HS-5 (cell line): ENCODE measurements around the gene CPA5.
A peak's percentile ranks its signal among the peaks of the same experiment; 100 is the strongest.
"Not testable (repeated sequence)": the region's sequence is repeated elsewhere in the genome, so short reads cannot be mapped to it uniquely, and the experiment has no call there.

Experiments used
- DNase-seq: peaks from one replicate; pipeline ENCODE4 v3.0.0-alpha.2; 2012; ENCODE audit warnings: low read depth

Gene CPA5

DNA sequence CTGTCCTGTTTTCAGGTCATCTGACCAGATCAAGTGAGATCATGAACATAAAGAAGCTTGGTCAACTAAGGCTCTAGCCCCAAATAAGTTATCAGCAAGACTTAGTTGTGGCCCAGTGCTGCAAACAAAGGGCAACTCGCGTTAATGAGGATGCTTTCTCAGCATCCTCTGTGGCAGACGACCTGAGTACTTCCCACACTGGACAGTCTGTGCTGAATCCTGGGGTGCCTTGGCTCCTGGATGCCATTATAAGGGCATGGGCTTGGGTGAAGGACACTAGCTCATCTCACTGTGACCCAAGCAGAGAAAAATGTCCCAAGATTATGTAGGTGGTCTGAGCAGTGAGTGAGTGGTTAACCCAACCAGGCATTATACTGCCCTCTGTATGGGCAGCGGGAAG is 13.9 kb downstream of the CPA5 start:
- DNase-seq: no peak

DNA sequence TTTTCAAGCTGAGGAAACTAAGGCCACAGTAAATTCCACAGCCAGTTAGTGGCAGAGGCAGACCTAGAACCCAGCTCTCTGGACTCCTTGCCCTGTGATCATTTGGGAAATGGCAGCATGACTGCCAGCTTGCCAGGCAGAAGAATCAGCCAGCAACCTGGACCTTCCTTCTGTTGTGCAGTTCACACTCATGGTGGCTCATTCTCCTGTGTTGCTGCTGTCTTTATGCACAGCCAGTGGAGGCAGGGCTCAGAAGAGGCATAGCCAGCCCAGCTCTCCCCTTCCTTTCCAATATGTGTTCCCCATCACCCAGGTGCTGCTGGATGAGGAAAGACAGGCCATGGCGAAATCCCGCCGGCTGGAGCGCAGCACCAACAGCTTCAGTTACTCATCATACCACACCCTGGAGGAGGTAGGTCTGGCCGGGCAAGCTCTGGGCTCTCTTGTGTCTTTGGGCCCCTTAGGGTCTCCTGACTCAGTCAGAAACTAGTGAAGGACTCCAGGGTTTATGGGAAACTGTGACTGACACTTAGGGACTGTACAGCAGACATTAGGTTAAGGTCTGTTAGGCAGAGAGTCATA is 14.8 kb downstream of the CPA5 start:
- no peak for DNase-seq

- DNase-seq: no peak
Measured at GRCh38 chr7:130360518-130360917, 15.9 kb downstream of the CPA5 start.

GRCh38 chr7:130361681-130362080 is 17.1 kb downstream of the CPA5 start:
- no peak for DNase-seq

DNA sequence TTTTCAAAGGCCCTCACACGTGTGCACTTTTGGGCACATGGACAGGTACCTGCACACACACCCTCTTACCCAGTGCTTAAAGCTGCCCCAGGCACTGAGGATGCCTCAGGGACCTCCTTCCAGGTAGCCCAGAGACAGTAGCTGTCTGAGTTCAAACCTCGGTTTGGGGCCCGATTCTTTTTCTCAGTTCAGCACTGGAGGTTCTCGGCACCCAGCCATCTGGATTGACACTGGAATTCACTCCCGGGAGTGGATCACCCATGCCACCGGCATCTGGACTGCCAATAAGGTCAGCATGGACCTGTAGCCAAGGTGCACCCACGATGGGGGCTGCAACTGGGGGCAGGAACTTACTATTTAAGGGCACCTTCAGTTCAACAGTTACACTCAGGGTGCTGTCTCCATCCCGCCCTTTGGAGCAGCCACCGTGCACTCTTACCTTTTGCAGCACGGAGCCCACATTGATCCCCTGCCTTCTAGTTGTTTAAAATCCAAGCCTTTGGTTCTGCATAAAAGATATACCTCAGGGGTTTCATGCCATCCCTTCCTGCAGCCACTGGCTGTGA is 17.7 kb downstream of the CPA5 start:
- DNase-seq: no peak

DNA sequence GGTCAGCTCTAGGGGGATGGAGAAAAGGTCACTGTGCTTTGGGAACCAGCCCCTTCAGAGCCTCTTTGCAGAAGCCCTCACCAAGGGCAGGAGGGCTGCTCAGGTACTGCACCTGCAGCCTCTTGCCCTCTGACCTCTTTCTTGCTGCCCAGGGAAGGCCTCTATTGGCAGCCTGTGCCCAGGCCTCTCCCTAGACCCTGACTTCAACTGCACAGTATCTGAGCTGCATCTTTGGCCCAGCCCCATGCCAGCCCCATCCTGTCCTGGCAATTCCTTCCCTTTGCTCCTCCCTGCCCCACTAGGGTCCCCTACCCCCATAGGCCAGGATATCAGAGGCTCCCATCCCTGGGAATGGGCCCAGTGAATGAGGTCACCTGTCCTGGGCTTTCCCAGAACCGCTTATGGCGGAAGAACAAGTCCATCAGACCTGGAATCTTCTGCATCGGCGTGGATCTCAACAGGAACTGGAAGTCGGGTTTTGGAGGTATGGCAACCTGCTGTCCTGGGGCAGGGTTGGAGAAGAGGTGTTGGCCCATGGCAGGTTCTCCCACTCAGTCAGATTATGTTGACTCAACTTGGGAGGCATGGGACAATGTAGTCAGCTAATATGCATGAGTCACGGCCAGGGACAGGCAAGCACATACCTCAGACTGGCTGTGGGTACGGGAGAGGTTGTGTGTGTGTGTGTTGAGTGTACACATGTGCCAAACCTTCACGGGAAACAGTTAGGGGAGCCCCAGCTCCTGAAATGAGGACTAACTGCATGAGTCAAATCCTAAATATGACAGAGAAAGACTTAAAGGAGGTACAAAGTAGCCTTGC is 18.6 kb downstream of the CPA5 start:
- peak; percentile 83 for DNase-seq

DNA sequence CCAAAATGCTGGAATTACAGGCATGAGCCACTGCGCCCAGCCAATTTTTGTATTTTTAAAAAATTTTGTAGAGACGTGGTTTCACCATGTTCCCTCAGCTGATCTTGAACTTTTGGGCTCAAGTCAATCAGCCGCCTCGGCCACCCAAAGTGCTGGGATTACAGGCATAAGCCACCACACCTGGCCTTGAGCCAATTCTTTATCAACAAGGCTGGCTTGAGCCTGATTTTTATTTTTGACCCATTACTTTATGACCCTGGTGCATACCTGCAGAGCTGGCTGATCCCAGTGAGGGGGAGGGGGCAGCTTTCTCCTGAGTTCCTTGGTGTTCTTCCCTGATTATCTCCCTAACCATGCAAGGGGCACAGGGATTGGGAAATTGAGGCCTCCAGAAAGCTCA is 19.8 kb downstream of the CPA5 start:
- DNase-seq: no peak

DNA sequence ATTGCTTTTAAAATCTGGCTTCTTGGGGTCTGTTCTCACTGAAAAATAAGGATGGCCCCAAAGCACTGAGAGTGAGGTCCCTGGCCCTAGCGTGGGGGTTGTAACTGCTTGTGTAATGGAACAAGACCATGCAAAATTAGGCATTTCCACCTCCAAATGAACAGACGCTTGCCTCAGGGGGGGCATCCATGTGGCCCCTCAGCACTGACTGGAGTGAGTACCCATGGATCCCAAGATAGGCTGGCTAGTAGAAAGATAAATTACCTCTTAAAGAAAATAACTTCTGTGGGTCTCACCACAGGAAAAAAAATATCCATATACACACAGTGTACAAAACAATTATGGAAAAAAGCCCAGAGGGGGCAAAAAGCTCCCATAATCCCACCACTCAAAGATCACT is 20.5 kb downstream of the CPA5 start:
- no peak for DNase-seq

DNA sequence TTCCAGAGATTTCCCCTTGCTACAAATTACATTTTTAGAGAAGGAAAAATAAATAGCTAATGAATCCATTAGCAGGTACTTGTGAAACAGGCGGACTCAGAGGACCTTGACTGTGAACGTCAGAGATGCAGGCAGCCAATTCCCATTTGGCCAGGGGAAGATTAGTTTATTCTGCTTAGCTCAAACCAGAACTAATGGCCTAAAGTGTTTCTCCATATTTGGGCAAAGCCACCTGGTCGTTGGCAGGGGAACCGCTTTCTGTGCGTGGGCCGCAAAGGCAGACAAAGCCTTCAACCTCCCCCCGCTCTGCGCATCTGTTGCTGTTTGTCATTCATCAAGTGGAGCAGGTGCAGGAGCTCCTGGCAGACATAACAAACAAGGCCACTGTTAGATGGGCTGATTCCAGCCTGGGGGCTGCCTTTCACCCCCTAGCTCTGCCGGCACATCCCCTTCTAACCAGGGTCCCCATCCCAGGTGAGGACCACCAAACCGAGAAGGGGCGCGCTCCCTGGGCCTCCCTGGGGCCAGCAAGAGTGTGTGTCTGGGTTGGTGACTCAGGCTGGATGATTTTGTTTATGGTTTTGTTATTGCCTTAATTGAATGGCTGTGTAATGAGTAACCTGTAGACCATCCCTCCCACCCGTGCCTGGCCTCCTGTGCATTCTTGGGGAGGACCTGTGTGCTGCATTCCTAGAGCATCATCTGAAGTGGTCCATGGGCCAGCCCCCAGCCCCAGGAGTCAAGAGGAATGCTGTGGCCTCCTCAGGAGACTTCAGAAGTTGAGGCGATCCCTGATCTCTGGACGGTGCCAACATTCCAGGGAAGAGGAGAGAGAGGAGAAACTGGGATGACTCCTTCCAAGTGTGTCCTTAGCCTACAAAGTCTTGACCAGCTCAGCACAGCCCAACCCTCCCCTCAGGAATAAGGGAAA is 21.2 kb downstream of the CPA5 start:
- DNase-seq: peak; percentile 68

GRCh38 chr7:130366564-130366963 is 21.9 kb downstream of the CPA5 start:
- DNase-seq: no peak

GRCh38 chr7:130367088-130367755 is 22.6 kb downstream of the CPA5 start:
- no peak for DNase-seq

GRCh38 chr7:130367836-130368746 is 23.5 kb downstream of the CPA5 start:
- DNase-seq: no peak

DNA sequence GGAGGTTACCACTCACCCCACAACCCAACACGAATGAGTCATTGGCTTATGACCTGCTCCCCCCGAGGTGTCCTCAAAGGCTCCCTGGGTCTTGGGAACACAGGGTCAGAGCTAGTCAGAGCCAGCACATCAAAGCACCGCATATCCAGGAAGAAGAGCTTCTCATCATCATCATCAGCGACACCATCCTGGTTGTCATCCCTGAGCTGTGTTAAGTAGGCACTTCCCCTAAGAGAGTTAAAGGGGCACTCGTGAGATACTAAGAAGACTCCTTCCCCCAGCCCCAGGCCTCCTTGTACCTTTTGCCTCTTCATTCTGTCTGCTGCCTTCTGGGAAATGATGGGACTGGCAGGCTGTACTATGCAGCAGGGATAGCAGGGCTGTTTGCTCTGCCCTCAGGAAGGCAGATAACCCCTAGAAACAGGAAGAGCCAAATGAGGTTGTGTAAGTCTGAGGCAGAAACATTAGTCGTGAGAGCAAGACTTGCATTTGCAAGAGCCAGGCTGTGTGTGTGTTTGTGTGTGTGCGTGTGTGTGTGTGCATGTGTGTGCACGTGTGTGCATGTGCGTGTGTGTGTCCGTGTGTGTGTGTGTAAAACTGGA is 24.6 kb downstream of the CPA5 start:
- DNase-seq: no peak

GRCh38 chr7:130369831-130370550 is 25.4 kb downstream of the CPA5 start:
- no peak for DNase-seq

DNA sequence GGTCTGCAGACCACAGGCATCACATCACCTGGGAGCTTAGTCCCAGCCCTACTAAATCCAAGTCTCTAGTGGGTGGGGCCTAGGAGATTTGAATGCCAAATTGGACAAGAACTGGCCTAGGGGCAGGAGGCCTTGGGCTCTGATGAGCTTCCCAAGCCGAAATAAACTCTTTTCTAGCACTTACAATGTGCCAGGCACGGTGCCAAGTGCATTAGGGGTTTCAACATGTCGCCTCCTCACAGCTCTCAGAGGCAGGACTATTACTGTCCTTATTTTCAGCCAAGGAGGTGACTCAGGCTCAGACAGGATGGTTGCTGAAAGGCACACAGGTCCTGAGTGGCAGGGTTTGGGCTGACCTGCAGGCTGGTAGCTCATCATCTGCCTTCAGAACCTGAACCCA is 26.4 kb downstream of the CPA5 start:
- DNase-seq: no peak

GRCh38 chr7:130372402-130373165 is 28.0 kb downstream of the CPA5 start:
- no peak for DNase-seq

- no peak for DNase-seq
Measured at GRCh38 chr7:130374507-130374906, 29.9 kb downstream of the CPA5 start.

- DNase-seq: not testable (repeated sequence)
Measured at GRCh38 chr7:130376461-130376860, 31.8 kb downstream of the CPA5 start.

DNA sequence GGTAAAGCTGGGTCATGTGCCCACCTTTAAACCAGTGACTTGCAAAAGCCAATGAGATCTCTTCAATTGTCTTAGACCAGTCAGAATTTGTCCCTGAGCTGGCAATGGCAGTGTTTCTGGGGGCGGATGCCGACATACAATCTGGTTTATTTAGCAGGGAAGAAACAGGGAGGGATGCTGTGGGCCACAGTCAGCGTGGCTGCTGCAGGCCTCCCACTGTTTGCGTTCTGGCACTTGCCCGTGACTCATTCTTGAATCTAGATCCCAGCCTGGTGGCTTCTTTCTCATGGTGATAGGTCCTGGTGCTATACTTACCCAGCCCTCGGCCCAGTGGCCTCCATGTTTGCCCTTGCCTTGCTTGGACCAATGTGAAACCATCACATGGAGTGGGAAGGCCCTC is 32.6 kb downstream of the CPA5 start:
- no peak for DNase-seq
